AG08396 (cell line): ENCODE measurements around the gene EMP1.

Experiments used
- DNase-seq: peaks from one replicate; pipeline ENCODE4 v3.0.0; 2012; ENCODE audit warnings: low spot score, mixed read lengths

The EMP1 gene

DNA sequence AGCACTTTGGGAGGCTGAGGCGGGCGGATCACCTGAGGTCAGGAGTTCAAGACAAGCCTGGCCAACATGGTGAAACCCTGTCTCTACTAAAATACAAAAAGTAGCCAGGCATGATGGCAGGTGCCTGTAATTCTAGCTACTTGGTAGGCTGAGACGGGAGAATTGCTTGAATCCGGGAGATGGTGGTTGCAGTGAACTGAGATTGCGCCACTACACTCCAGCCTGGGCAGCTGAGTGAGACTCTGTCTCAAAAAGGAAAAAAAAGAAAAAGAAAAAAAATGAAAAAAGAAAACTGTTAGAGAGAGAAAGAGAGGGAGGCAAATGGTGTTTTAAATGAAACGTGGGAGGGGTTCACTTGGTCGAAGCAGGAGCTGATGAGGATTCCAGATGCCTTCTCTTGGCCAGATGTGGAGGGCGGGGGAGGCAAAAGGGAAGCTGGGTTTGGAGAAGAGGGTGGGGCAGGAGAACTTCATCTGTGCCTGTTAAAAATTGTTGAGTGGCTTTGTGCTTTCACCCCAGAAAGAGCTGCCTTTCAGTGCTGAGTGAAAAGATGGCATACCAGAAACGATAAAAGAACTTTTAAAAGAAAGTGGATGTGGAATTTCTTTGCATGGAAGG lies 1.1 kb downstream of the EMP1 start:
- DNase-seq: no peak

- no peak for DNase-seq
These were observed 1.7 kb downstream of the EMP1 start for GRCh38 chr12:13198241-13198640.

DNA sequence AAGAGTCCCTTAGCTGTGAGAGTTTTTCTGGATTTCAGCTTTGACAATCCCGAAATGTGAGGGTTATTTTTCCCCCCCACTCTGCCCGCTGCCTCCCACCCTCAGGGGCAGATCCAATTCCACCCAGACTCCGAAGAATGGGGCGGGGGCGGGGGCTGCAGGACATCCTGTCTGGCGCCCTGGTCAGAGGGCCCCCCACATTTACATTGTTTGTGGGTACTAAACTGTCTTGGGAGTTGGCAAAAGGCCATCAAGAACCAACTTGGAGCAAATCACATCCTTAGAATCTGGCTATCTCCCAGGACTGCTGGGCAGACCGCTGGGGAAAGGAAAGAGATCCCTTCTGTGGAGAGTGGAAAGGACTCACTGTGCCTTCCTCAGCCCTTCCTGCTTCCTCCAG lies 2.4 kb downstream of the EMP1 start:
- DNase-seq: no peak

GRCh38 chr12:13199592-13199991 lies 3.1 kb downstream of the EMP1 start:
- DNase-seq: no peak

DNA sequence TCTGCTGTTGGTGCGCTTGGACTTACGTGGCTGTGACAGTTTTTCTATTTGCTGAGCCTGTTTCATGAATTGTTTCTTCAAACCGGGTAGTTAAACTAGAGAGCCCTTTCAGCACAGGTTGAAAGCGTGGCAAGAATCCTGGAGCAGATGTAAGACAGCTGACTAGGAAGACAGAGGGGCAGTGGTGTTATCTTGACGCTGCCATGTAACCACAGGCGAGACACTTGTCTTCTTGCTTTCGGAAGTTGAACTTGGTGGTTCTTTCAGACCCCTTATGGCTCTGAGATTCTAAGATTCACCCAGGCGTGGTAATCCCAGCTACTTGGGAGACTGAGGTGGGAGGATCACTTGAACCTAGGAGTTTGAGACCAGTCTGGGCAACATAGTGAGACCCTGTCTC lies 4.3 kb downstream of the EMP1 start:
- DNase-seq: no peak

GRCh38 chr12:13203034-13203922 lies 6.8 kb downstream of the EMP1 start:
- no peak for DNase-seq

DNA sequence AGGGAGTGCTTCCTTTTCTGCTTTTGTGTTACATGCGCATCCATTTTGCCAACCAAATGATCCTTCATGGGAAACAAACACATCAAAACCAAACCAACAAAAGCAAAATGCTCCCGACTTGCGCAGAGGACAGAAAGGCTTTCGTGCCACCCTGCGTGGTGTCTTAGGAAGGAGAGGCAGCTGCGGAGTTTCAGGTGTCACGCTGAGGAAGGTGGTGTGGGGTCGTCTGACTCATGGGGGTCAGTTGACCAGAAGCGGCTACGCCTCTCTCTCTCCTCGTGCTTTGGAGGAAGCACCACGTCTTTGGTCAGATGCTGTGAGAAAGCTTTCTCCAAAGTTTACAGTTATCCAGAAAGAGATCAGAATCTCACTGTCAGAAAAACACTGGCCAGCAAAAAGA lies 7.9 kb downstream of the EMP1 start:
- DNase-seq: no peak

- DNase-seq: peak; percentile 77
These were observed 9.5 kb downstream of the EMP1 start for GRCh38 chr12:13205809-13206559.

GRCh38 chr12:13206560-13206897 lies 10.0 kb downstream of the EMP1 start:
- no peak for DNase-seq

GRCh38 chr12:13208533-13209435 lies 12.3 kb downstream of the EMP1 start:
- DNase-seq: no peak

- no peak for DNase-seq
These were observed 13.1 kb downstream of the EMP1 start for GRCh38 chr12:13209436-13210235.

DNA sequence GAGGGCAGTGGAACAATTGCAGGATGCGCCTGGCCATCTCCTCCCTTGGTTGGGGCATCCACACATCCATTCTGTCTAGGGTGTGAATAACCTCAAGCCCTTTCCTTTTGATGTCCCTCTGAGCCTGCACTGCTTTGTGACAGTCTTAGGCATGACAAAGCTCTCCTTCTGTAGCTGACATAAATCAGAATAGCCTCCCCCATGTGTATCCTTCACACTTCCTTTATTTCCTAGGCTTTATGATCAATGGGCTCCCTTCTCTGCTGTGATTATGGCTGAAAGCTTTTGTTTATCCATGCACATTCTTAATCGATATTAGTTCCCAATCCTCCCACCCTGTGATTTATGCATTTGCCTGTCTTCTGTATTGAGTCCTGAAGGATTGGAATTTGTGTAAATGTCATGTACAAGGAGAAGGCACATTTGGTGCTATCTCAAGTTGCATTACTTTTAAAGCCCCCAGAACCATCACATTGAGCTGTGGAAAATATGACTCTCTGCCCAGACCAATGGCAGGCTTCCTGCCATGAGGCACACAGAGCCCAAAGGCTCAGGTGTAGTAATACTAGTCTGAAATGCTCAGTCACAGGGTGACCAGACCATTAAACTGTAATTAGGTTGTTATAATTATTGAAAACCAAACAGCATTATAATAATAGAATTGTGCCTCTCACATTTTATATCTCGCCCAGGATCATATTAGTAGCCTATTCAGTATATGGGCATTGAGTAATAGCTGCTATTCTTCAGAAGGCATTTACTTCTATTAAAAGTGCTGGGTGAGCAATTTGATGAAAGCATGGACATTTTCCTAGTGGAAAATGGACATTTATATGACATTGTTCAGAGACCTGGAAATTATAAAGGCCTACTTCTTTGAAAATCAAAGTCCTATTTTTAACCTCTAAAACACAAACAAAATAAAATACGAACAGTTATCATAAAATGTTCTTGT lies 14.0 kb downstream of the EMP1 start:
- no peak for DNase-seq

- no peak for DNase-seq
These were observed 14.8 kb downstream of the EMP1 start for GRCh38 chr12:13211191-13211858.

- DNase-seq: peak; percentile 48
These were observed 15.5 kb downstream of the EMP1 start for GRCh38 chr12:13211859-13212664.

DNA sequence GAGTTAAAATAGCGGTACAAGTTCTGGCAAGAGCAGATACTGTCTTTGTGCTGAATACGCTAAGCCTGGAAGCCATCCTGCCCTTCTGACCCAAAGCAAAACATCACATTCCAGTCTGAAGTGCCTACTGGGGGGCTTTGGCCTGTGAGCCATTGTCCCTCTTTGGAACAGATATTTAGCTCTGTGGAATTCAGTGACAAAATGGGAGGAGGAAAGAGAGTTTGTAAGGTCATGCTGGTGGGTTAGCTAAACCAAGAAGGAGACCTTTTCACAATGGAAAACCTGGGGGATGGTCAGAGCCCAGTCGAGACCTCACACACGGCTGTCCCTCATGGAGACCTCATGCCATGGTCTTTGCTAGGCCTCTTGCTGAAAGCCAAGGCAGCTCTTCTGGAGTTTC lies 18.5 kb downstream of the EMP1 start:
- DNase-seq: no peak

- DNase-seq: no peak
These were observed 22.1 kb downstream of the EMP1 start for GRCh38 chr12:13218641-13219040.

GRCh38 chr12:13219320-13219719 lies 22.8 kb downstream of the EMP1 start:
- DNase-seq: no peak

DNA sequence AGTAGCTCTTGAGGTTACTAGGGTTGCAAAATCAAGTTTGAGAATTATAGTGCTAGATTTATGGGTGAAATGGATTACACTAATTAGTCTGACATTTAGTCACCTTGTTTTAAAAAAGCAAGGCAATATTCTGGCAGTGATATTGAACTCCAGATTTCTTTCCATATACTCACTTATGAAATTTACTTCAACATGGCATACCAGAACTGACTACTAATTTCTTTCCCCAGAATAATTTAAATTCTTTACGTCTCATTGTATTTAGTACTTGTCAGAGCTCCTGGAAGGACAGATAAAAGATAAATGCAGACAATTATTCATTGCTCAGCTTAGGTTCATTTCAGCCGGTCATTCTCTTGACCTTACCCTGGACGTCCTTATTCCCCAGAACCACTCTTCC lies 24.3 kb downstream of the EMP1 start:
- DNase-seq: no peak

- DNase-seq: no peak
These were observed 25.6 kb downstream of the EMP1 start for GRCh38 chr12:13222076-13222475.
